GM12864 (cell line): Measurements from ENCODE around the gene PIH1D1.

ENCODE experiments used
- DNase-seq: peaks from one replicate; pipeline ENCODE4 v3.0.0-alpha.2; 2011; ENCODE audit warnings: low read depth
- H3K4me3 ChIP-seq: 2 replicates; pipeline ENCODE4 v1.5.1; 2011; ENCODE audit warnings: mild to moderate bottlenecking, low read depth, low read length, control low read depth
- TF ChIP-seq, protein P1 (sequence below): IDR thresholded peaks from 2 replicates; pipeline ENCODE4 v1.5.1; 2011; ENCODE audit warnings: low read depth, mild to moderate bottlenecking, moderate library complexity, low read length, control low read depth, inconsistent platforms; ENCODE audit errors: missing control alignments

PIH1D1 gene

GRCh38 chr19:49428547-49429451 is 22.8 kb downstream of the PIH1D1 start:
- TF ChIP-seq, protein P1, sequence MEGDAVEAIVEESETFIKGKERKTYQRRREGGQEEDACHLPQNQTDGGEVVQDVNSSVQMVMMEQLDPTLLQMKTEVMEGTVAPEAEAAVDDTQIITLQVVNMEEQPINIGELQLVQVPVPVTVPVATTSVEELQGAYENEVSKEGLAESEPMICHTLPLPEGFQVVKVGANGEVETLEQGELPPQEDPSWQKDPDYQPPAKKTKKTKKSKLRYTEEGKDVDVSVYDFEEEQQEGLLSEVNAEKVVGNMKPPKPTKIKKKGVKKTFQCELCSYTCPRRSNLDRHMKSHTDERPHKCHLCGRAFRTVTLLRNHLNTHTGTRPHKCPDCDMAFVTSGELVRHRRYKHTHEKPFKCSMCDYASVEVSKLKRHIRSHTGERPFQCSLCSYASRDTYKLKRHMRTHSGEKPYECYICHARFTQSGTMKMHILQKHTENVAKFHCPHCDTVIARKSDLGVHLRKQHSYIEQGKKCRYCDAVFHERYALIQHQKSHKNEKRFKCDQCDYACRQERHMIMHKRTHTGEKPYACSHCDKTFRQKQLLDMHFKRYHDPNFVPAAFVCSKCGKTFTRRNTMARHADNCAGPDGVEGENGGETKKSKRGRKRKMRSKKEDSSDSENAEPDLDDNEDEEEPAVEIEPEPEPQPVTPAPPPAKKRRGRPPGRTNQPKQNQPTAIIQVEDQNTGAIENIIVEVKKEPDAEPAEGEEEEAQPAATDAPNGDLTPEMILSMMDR = no peak
- no peak for DNase-seq
- no peak overlapping the region for H3K4me3 ChIP-seq

DNA sequence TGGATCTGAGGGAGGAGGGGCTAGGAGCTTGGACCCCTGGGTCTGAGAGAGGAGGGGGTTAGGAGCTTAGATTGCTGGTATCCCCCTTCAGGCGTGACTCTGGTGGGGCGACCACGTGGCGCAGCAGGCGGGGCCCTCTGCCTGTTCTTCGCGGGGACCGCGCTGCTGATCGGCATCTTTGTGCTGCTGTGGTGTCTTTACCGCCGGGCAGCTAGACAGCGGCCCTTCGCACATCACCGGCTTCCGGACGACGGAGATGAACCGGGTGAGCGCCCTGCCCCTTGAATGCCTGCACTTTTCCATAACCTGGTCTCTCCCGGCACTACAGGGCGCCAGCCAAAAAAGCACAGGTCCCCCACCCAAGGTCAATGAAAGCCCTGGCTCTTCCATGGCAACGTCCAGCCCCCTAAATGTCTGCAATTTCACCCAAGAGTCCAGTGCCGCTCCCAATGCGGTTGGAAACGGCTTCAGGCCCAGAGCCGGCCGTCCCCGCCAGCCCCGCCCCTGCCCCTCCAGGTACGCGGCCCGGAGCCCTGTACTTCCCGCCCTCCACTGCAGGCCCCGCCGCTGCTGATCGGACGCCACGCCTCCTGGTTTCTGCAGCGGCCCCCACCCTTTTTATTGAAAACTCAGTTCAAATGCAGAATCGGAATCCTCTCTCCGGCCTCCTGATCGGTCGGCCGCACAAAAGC is 23.6 kb downstream of the PIH1D1 start:
- no peak overlapping the region for H3K4me3 ChIP-seq
- TF ChIP-seq, protein P1 = no peak
- no peak for DNase-seq

- no peak for DNase-seq
- TF ChIP-seq, protein P1 = no peak
- H3K4me3 ChIP-seq = no peak overlapping the region
Measured at GRCh38 chr19:49427339-49427738, 24.3 kb downstream of the PIH1D1 start.

DNA sequence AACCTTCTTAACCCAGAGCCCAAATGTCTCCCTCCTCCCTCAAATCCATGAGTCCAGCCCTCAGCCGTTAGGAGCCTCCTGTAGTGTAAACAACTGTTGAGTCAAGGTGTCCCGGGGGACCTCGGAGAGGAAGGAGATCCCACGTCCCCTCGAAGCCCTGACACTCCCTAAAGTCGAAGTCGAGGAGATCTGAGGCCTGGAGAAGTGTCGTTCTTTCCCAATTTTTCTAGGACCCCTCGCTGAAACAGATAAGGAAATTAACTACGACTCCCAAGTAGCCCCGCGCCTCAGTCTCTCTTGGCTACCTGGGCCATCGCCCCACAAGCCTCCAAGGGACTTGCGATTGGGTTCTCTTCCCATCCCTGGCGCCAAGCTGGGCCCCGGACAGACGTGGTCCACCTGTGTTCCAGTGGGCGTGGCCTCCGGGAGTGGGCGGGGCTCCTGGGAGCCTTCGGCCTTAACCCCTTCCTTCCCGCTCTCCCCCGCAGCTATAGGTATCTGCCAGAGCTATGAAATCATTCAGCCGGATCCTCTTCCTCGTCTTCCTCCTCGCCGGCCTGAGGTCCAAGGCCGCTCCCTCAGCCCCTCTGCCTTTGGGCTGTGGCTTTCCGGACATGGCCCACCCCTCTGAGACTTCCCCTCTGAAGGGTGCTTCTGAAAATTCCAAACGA is 25.6 kb downstream of the PIH1D1 start:
- DNase-seq = no peak

GRCh38 chr19:49425178-49425577 is 26.4 kb downstream of the PIH1D1 start, which contains the start of gene GFY:
Gene GFY, plus strand, starts transcription at chr19:49425388. Its CDS starts 1,043 bp downstream, at chr19:49426431.
- TF ChIP-seq, protein P1 = no peak
- no peak within 1 kb of the TSS for H3K4me3 ChIP-seq

More for the DNA sequence above, 25.6 kb downstream of the PIH1D1 start:
- H3K4me3 ChIP-seq = no peak overlapping the region
- TF ChIP-seq, protein P1 = no peak

GRCh38 chr19:49423985-49424303 is 27.7 kb downstream of the PIH1D1 start:
- H3K4me3 ChIP-seq = no peak overlapping the region
- DNase-seq = no peak
- TF ChIP-seq, protein P1 = no peak

More at GRCh38 chr19:49425178-49425577, 26.4 kb downstream of the PIH1D1 start, which contains the start of gene GFY:
- DNase-seq = no peak
